ENCODE results near the gene HKDC1. TPM values are rescaled to one million over a fixed set of nuclear protein-coding genes. Genes with fewer than 3 reads are reported as not detected.

HKDC1 gene
- total RNA-seq, 4 donors from 2014 or later, result 26.8 to 39.6 (median 28.0) TPM; not detected in 1

GRCh38 chr10:69232252-69232651 is 12.1 kb downstream of the HKDC1 start:
- no peaks in the 10 kb centered on the region for H3K27me3 ChIP-seq
- peak; percentile 35 for DNase-seq
- H3K36me3 ChIP-seq, result no peaks in the 10 kb centered on the region
- H3K4me3 ChIP-seq, result no peak overlapping the region
- H3K4me1 ChIP-seq, result peaks cover 0 to 31% (median 20%) of the 10 kb centered on the region in 4 donors
- in situ Hi-C loops (cut with MboI; ENCODE audit: low pct_ligation_motif_present in 1 of 4, low pct_unique_long_range_greater_than_20kb in 1 of 4, low sequenced_read_pairs in 3 of 4), result loop anchor here (10.0 to 25.0 kb wide), 4 partner anchors 83 to 405 kb away; partner anchors contain the start of gene FAM241B (in 1 of the 4)
- peak overlapping the region in 3 of 4 donors; percentile 4 to 73 (median 53) for H3K27ac ChIP-seq
- TF ChIP-seq CTCF (IDR thresholded peaks at IDR 0.05), result no peak
- peak in 1 of 3 donors; percentile 10 for TF ChIP-seq POLR2AphosphoS5 (IDR thresholded peaks at IDR 0.05)
- H3K9me3 ChIP-seq, result no peaks in the 10 kb centered on the region
- intact Hi-C loops (cut with DNase I; ENCODE audit: low total_unique reads), result no loop called here
- 84% methylated on average over 9 of the region's 9 CpGs; no CpG with 5 or more reads in 1 of the 2 donors for WGBS, 2 donors (ENCODE audit: low coverage in 1 of 2)

- H3K4me1 ChIP-seq, result peaks cover 0 to 34% (median 20%) of the 10 kb centered on the region in 4 donors
- WGBS, 2 donors (ENCODE audit: low coverage in 1 of 2), result 52 to 61% methylated on average over 9 to 21 of the region's 22 CpGs
- TF ChIP-seq POLR2AphosphoS5 (IDR thresholded peaks at IDR 0.05), result no peak
- TF ChIP-seq CTCF (IDR thresholded peaks at IDR 0.05), result no peak
- TF ChIP-seq POLR2A (IDR thresholded peaks at IDR 0.05), result no peak
- in situ Hi-C loops (cut with MboI; ENCODE audit: low pct_ligation_motif_present in 1 of 4, low pct_unique_long_range_greater_than_20kb in 1 of 4, low sequenced_read_pairs in 3 of 4) (loop anchor here (10.0 to 25.0 kb wide), 4 partner anchors 82 to 404 kb away; partner anchors contain the start of gene FAM241B (in 1 of the 4)), intact Hi-C loops (cut with DNase I; ENCODE audit: low total_unique reads) (no loop called here)
- peak; percentile 70 for DNase-seq
- no peaks in the 10 kb centered on the region for H3K9me3 ChIP-seq
- peak overlapping the region; percentile 4 to 73 (median 37) for H3K27ac ChIP-seq
- no peaks in the 10 kb centered on the region for H3K27me3 ChIP-seq
- no peaks in the 10 kb centered on the region for H3K36me3 ChIP-seq
- peak overlapping the region in 1 of 4 donors; percentile 22 for H3K4me3 ChIP-seq
Measured at GRCh38 chr10:69232736-69233480, 12.8 kb downstream of the HKDC1 start.

GRCh38 chr10:69234447-69234846 is 14.3 kb downstream of the HKDC1 start:
- in situ Hi-C loops (cut with MboI; ENCODE audit: low pct_ligation_motif_present in 1 of 4, low pct_unique_long_range_greater_than_20kb in 1 of 4, low sequenced_read_pairs in 3 of 4), result loop anchor here (10.0 to 25.0 kb wide), 4 partner anchors 80 to 403 kb away; partner anchors contain the start of gene FAM241B (in 1 of the 4)

More at GRCh38 chr10:69234447-69234846, 14.3 kb downstream of the HKDC1 start:
- intact Hi-C loops (cut with DNase I; ENCODE audit: low total_unique reads), result no loop called here
- no peak for DNase-seq
- no peaks in the 10 kb centered on the region for H3K27me3 ChIP-seq
- H3K4me1 ChIP-seq, result peaks cover 0 to 33% (median 13%) of the 10 kb centered on the region in 4 donors
- no peak overlapping the region for H3K4me3 ChIP-seq
- H3K36me3 ChIP-seq, result no peaks in the 10 kb centered on the region
- H3K27ac ChIP-seq, result no peak overlapping the region
- TF ChIP-seq EP300 (IDR thresholded peaks at IDR 0.05; ENCODE audit: low read depth) (no peak), POLR2A (IDR thresholded peaks at IDR 0.05) (no peak), CTCF (IDR thresholded peaks at IDR 0.05) (no peak), POLR2AphosphoS5 (IDR thresholded peaks at IDR 0.05) (no peak)
- WGBS, 2 donors (ENCODE audit: low coverage in 1 of 2), result 96 to 100% methylated on average over 2 to 3 of the region's 3 CpGs
- no peaks in the 10 kb centered on the region for H3K9me3 ChIP-seq
